H1 (cell line): ENCODE data around the gene CD226. TPM values are rescaled to one million over a fixed set of nuclear protein-coding genes. Genes with fewer than 3 reads are reported as not detected.

ENCODE experiments used
- CTCF ChIA-PET: fragments of 300-600 bp; sonication (Branson Sonifier 250); formaldehyde crosslinking; loops from one replicate; lab custom pipeline; 2021; ENCODE audit not compliant: partially characterized antibody; lab: Charles Lee
- POLR2A ChIA-PET: fragments of 300-600 bp; sonication (Branson Sonifier 250); formaldehyde crosslinking; loops from one replicate; lab custom pipeline; 2021; ENCODE audit warnings: inconsistent platforms; ENCODE audit not compliant: partially characterized antibody; lab: Charles Lee
- DNase-seq, 2 experiments: peaks; one replicate each; pipeline versions ENCODE4 v3.0.0 to v3.0.0-alpha.2; 2010 to 2022; ENCODE audit warnings: low spot score in 2 of 2, low read depth in 1 of 2, mixed read lengths in 1 of 2
- FAIRE-seq: peaks from 2 replicates; lab custom pipeline; 2011; peaks lifted over from hg19 to GRCh38; lab: Jason Lieb, UNC
- H2AFZ ChIP-seq: 2 replicates; pipeline ENCODE4 v1.8.1; 2012; ENCODE audit warnings: low read length, inconsistent platforms
- H2AK5ac ChIP-seq: 2 replicates; pipeline ENCODE4 v1.6.1; 2013; ENCODE audit warnings: low read depth, low read length
- H2BK120ac ChIP-seq: replicated peaks from 2 replicates; pipeline ENCODE3; 2013; ENCODE audit warnings: low read depth, low read length, inconsistent platforms
- H2BK12ac ChIP-seq: 2 replicates; pipeline ENCODE4 v1.6.1; 2013; ENCODE audit warnings: low read depth, low read length
- H2BK15ac ChIP-seq: 2 replicates; pipeline ENCODE4 v1.6.1; 2013; ENCODE audit warnings: low read length
- H2BK20ac ChIP-seq: 2 replicates; pipeline ENCODE4 v1.6.1; 2013; ENCODE audit warnings: low read length
- H2BK5ac ChIP-seq: 2 replicates; pipeline ENCODE4 v1.6.1; 2013; ENCODE audit warnings: low read depth, low read length
- H3K14ac ChIP-seq: 2 replicates; pipeline ENCODE4 v1.6.1; 2013; ENCODE audit warnings: inconsistent platforms; ENCODE audit not compliant: insufficient read length
- H3K18ac ChIP-seq: 2 replicates; pipeline ENCODE4 v1.6.1; 2013; ENCODE audit warnings: low read length; ENCODE audit errors: extremely low read depth
- H3K23ac ChIP-seq: 2 replicates; pipeline ENCODE4 v1.6.1; 2013; ENCODE audit warnings: inconsistent platforms; ENCODE audit not compliant: insufficient read length
- H3K23me2 ChIP-seq: 2 replicates; pipeline ENCODE4 v1.6.1; 2013; ENCODE audit warnings: low read depth, low read length
- H3K27ac ChIP-seq: 2 replicates; pipeline ENCODE4 v1.6.1; 2011; ENCODE audit warnings: low read depth, low read length, inconsistent platforms
- H3K27me3 ChIP-seq, 4 experiments: replicated peaks in 1 of 4; 1 replicate in 1 of 4; 2 replicates in 3 of 4; pipeline versions ENCODE4 v1.6.1 to v1.8.1; 2011 to 2013; ENCODE audit warnings: low read length in 3 of 4, mild to moderate bottlenecking in 3 of 4, inconsistent platforms in 2 of 4, mixed read lengths in 2 of 4, moderate library complexity in 1 of 4; ENCODE audit not compliant: control insufficient read depth in 3 of 4, insufficient read depth in 3 of 4; ENCODE audit errors: extremely low read depth in 1 of 4
- H3K36me3 ChIP-seq, 4 experiments: 2 replicates each; pipeline versions ENCODE4 v1.6.1 to v1.8.1; 2011 to 2013; ENCODE audit warnings: mild to moderate bottlenecking in 4 of 4, low read length in 3 of 4, moderate library complexity in 2 of 4, control low read depth in 1 of 4, inconsistent platforms in 1 of 4; ENCODE audit not compliant: insufficient read depth in 4 of 4, control insufficient read depth in 2 of 4
- H3K4ac ChIP-seq: replicated peaks from 2 replicates; pipeline ENCODE3; 2013; ENCODE audit warnings: low read length, low read depth, mixed read lengths, inconsistent platforms; ENCODE audit not compliant: insufficient read length
- H3K4me1 ChIP-seq, 4 experiments: replicated peaks in 1 of 4; 1 replicate in 1 of 4; 2 replicates in 3 of 4; pipeline versions ENCODE4 v1.6.1 to v1.8.1; 2011 to 2013; ENCODE audit warnings: low read length in 3 of 4, inconsistent platforms in 2 of 4, mixed read lengths in 1 of 4; ENCODE audit not compliant: insufficient read depth in 4 of 4, control insufficient read depth in 3 of 4
- H3K4me2 ChIP-seq, 2 experiments: 2 replicates each; pipeline versions ENCODE4 v1.6.1 to v1.8.1; 2011 to 2013; ENCODE audit warnings: low read depth in 2 of 2, low read length in 2 of 2, control low read depth in 1 of 2, inconsistent platforms in 1 of 2, mild to moderate bottlenecking in 1 of 2; ENCODE audit not compliant: insufficient read depth in 1 of 2
- H3K4me3 ChIP-seq, 4 experiments: fragments of 200-600, 300-600 bp in 1 of 4; sonication (generic), shearing (Covaris generic), sonication (Bioruptor Twin) in 1 of 4; 2 replicates each; pipeline versions ENCODE4 v1.5.1 to v1.8.1; 2011 to 2016; ENCODE audit warnings: low read length in 4 of 4, low read depth in 3 of 4, control low read depth in 2 of 4, inconsistent platforms in 2 of 4, mild to moderate bottlenecking in 2 of 4, mixed read lengths in 1 of 4, moderate library complexity in 1 of 4; ENCODE audit not compliant: insufficient read depth in 2 of 4; ENCODE audit errors: extremely low read depth in 1 of 4
- H3K56ac ChIP-seq: replicated peaks from 2 replicates; pipeline ENCODE3; 2013; ENCODE audit warnings: low read depth, mild to moderate bottlenecking, mixed read lengths, low read length, inconsistent platforms; ENCODE audit not compliant: insufficient read length
- H3K79me1 ChIP-seq: 2 replicates; pipeline ENCODE4 v1.6.1; 2013; ENCODE audit warnings: low read depth, low read length, control low read depth
- H3K79me2 ChIP-seq, 2 experiments: 2 replicates each; pipeline versions ENCODE4 v1.6.1 to v1.8.1; 2012 to 2013; ENCODE audit warnings: low read length in 2 of 2, mild to moderate bottlenecking in 2 of 2, inconsistent platforms in 1 of 2; ENCODE audit not compliant: insufficient read depth in 2 of 2, control insufficient read depth in 1 of 2
- H3K9ac ChIP-seq, 4 experiments: replicated peaks in 1 of 4; 1 replicate in 1 of 4; 2 replicates in 3 of 4; pipeline versions ENCODE4 v1.6.1 to v1.8.1; 2011 to 2013; ENCODE audit warnings: low read depth in 3 of 4, low read length in 3 of 4, control low read depth in 2 of 4, mild to moderate bottlenecking in 2 of 4, moderate library complexity in 2 of 4, inconsistent platforms in 1 of 4; ENCODE audit errors: extremely low read depth in 1 of 4
- H3K9me3 ChIP-seq, 2 experiments: 2 replicates each; pipeline versions ENCODE4 v1.6.1 to v1.8.1; 2012 to 2013; ENCODE audit warnings: mild to moderate bottlenecking in 2 of 2, moderate library complexity in 2 of 2, control low read depth in 1 of 2, inconsistent platforms in 1 of 2, low read depth in 1 of 2, low read length in 1 of 2, mixed read lengths in 1 of 2; ENCODE audit not compliant: insufficient read depth in 2 of 2
- H4K20me1 ChIP-seq, 2 experiments: replicated peaks in 1 of 2; 2 replicates each; pipeline versions ENCODE3 to v1.8.1; 2011 to 2013; ENCODE audit warnings: inconsistent platforms in 2 of 2, low read length in 2 of 2, mild to moderate bottlenecking in 1 of 2; ENCODE audit not compliant: insufficient read depth in 2 of 2, control insufficient read depth in 1 of 2
- H4K5ac ChIP-seq: 2 replicates; pipeline ENCODE4 v1.6.1; 2013; ENCODE audit warnings: low read length, low read depth, mixed read lengths, inconsistent platforms; ENCODE audit not compliant: insufficient read length
- H4K8ac ChIP-seq: 2 replicates; pipeline ENCODE4 v1.8.0; 2013; ENCODE audit warnings: mild to moderate bottlenecking, moderate library complexity, low read length, inconsistent platforms; ENCODE audit not compliant: insufficient read depth; ENCODE audit errors: extremely low read depth
- H4K91ac ChIP-seq: replicated peaks from 2 replicates; pipeline ENCODE3; 2013; ENCODE audit warnings: low read length, mixed read lengths, inconsistent platforms; ENCODE audit not compliant: insufficient read length
- CEBPB ChIP-seq: IDR thresholded peaks from 2 replicates; pipeline ENCODE4 v1.6.1; 2012; ENCODE audit warnings: low read depth, low read length
- CREB1 ChIP-seq: IDR thresholded peaks from 2 replicates; pipeline ENCODE4 v1.6.1; 2012; ENCODE audit warnings: inconsistent platforms
- CTCF ChIP-seq, 3 experiments: IDR thresholded peaks; 1 replicate in 2 of 3; 2 replicates in 1 of 3; pipeline versions ENCODE4 v1.5.1 to v1.6.1; 2011; ENCODE audit warnings: low read length in 3 of 3, mild to moderate bottlenecking in 3 of 3, inconsistent platforms in 2 of 3, low read depth in 1 of 3, moderate library complexity in 1 of 3; ENCODE audit not compliant: insufficient read depth in 1 of 3; ENCODE audit errors: control extremely low read depth in 1 of 3
- FOSL1 ChIP-seq: IDR thresholded peaks from 2 replicates; pipeline ENCODE4 v1.6.1; 2011; ENCODE audit warnings: mild to moderate bottlenecking, low read depth, low read length, moderate library complexity; ENCODE audit not compliant: insufficient read depth
- KDM4A ChIP-seq: IDR thresholded peaks from one replicate; pipeline ENCODE4 v1.7.1; 2012; ENCODE audit warnings: low read depth, mild to moderate bottlenecking, moderate library complexity, low read length, inconsistent platforms; ENCODE audit not compliant: severe bottlenecking
- RNF2 ChIP-seq: fragments of 200-900, 300-1000 bp; sonication (generic); IDR thresholded peaks from 2 replicates; pipeline ENCODE4 v1.7.1; 2016; ENCODE audit warnings: borderline replicate concordance, low read depth, mild to moderate bottlenecking, antibody characterized with exemption, low read length; ENCODE audit not compliant: poor library complexity, severe bottlenecking; ENCODE audit errors: missing control alignments
- TAF1 ChIP-seq: IDR thresholded peaks from 2 replicates; pipeline ENCODE4 v1.6.1; 2011; ENCODE audit warnings: mild to moderate bottlenecking, low read depth, low read length
- TBP ChIP-seq: IDR thresholded peaks from 2 replicates; pipeline ENCODE4 v1.6.1; 2011; ENCODE audit warnings: low read depth, low read length, improper control_type of control experiment
- TCF12 ChIP-seq: IDR thresholded peaks from 2 replicates; pipeline ENCODE4 v1.6.1; 2011; ENCODE audit warnings: low read depth, mild to moderate bottlenecking, low read length
- YY1 ChIP-seq: IDR thresholded peaks from 2 replicates; pipeline ENCODE4 v1.6.1; 2011; ENCODE audit warnings: low read depth, mild to moderate bottlenecking, low read length
- WGBS, 2 experiments: shearing (Covaris generic) in 1 of 2; methylation state at CpG; one replicate each; pipeline versions ENCODE4 v1.1.6 to v1.1.7; 2013 to 2015; ENCODE audit warnings: low lambda C conversion rate in 2 of 2, mixed read lengths in 2 of 2, inconsistent platforms in 1 of 2, low coverage in 1 of 2, missing lambda C conversion rate in 1 of 2; ENCODE audit not compliant: insufficient replicate concordance in 2 of 2, insufficient coverage in 1 of 2, insufficient read length in 1 of 2; ENCODE audit errors: extremely low coverage in 1 of 2, missing lambda C conversion rate in 1 of 2; 5-methylcytosine and 5-hydroxymethylcytosine counted together
- polyA plus RNA-seq, 7 experiments: library from polyadenylated mRNA; depleted of rRNA in 3 of 7; stranded (reverse) in 5 of 7; unstranded in 2 of 7; fragments of >200 nt in 5 of 7; fragments of 200-250 nt in 2 of 7; gene quantifications; 1 replicate in 5 of 7; 2 replicates in 1 of 7; 4 replicates in 1 of 7; pipeline versions ENCODE4 v1.2.1 to v1.2.3, GENCODE V29; 2011 to 2013; ENCODE audit warnings: missing spikeins in 2 of 7, mixed read lengths in 2 of 7
- total RNA-seq: library from RNA; stranded (reverse); fragmentation: NEBNext Ultra II Directional; extraction: Animal tissue kit (Norgen Biotek cat#: 25700); gene quantifications from 2 replicates; pipeline ENCODE4 v1.2.1, GENCODE V29; 2021

Gene CD226
- total and polyA plus RNA-seq, 2 of the 8 experiments (the other 6 are each of a cell fraction or from before 2014, with no cell fraction given), result not detected

DNA sequence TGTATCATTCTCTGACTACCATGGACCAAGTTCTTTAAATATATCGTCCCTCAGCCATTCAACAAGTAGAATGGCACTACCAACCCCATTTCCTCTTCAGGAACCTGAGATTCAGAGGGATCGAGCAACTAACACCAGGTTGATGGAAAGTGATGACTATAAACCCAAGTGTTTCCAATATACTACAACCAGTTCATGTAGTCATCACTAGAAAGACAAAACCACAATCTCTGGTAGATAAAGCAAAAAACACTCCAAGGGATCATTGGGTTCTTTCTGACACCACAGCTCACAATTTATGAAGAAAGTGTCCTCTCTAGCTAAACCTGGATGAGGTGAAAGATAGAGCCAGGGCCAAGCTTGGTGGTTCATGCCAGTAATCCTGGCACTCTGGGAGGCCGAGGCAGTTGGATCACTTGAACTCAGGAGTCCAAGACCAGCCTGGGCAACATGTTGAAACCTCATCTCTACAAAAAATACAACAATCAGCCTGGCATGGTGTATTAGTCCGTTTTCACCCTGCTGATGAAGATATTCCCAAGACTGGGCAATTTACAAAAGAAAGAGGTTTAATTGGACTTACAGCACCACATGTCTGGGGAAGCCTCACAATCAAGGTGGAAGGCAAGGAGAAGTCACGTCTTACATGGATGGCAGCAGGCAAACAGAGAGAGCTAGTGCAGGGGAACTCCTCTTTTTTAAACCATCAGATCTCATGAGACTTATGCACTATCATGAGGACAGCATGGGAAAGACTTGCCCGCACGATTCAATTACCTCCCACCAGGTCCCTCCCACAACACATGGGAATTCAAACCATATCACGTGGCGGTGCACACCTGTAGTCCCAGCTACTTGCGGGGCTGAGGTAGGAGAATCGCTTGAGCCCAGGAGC, 2.2 kb downstream of the CD226 start:
- Histone ChIP-seq H4K20me1 (peaks cover 0 to 5% of the 10 kb centered on the region in 2 experiments), H2BK20ac (no peak overlapping the region), H3K4me2 (no peak overlapping the region), H4K91ac (no peak overlapping the region), H3K9me3 (no peaks in the 10 kb centered on the region), H3K36me3 (no peaks in the 10 kb centered on the region; a peak in 1 of 8 replicates), H3K27ac (no peak overlapping the region), H4K8ac (no peak overlapping the region), H3K9ac (no peak overlapping the region), H3K4ac (no peak overlapping the region), H2BK12ac (no peak overlapping the region), H3K79me1 (no peaks in the 10 kb centered on the region), H3K79me2 (no peaks in the 10 kb centered on the region), H3K14ac (no peak overlapping the region), H3K4me1 (peaks cover 0 to 5% (median 0%) of the 10 kb centered on the region in 4 experiments; a peak in 1 of 7 replicates), H2BK15ac (no peak overlapping the region), H3K56ac (no peak overlapping the region), H3K27me3 (no peaks in the 10 kb centered on the region), H3K23me2 (peaks cover 6% of the 10 kb centered on the region; the same call in 1 of the 2 replicates), H2AFZ (no peak overlapping the region), H2BK120ac (no peak overlapping the region), H3K23ac (no peak overlapping the region), H3K4me3 (no peak overlapping the region), H2BK5ac (no peak overlapping the region), H3K18ac (no peak overlapping the region), H2AK5ac (no peak overlapping the region), H4K5ac (no peak overlapping the region)
- ChIA-PET POLR2A (no interaction called here), CTCF (interaction anchor here (1.3 to 2.2 kb wide), 3 partner anchors 11 to 14 kb away, joined by 3 to 6 read pairs (median 4); no protein-coding TSS in a partner anchor)
- no peak for FAIRE-seq
- no peak for DNase-seq
- WGBS, 2 experiments, result 97% methylated on average over 11 of the region's 11 CpGs; no CpG with 5 or more reads in 1 of the 2 experiments
- TF ChIP-seq TAF1 (no peak), TBP (no peak), YY1 (no peak), CEBPB (no peak), CREB1 (no peak), CTCF (IDR thresholded peaks at IDR 0.05; ENCODE audit: control extremely low read depth in 1 of 3, insufficient read depth in 1 of 3, low read depth in 1 of 3, low read length in 3 of 3) (no peak), FOSL1 (no peak), RNF2 (no peak), TCF12 (no peak), KDM4A (no peak)
